H1 (cell line): ENCODE data around the gene CNR2. TPM values are rescaled to one million over a fixed set of nuclear protein-coding genes. Genes with fewer than 3 reads are reported as not detected.
"Not testable (repeated sequence)": the region's sequence is repeated elsewhere in the genome, so short reads cannot be mapped to it uniquely, and the experiment has no call there.

Experiments used
- CTCF ChIA-PET: fragments of 300-600 bp; sonication (Branson Sonifier 250); formaldehyde crosslinking; loops from one replicate; lab custom pipeline; 2021; ENCODE audit not compliant: partially characterized antibody; lab: Charles Lee
- POLR2A ChIA-PET: fragments of 300-600 bp; sonication (Branson Sonifier 250); formaldehyde crosslinking; loops from one replicate; lab custom pipeline; 2021; ENCODE audit warnings: inconsistent platforms; ENCODE audit not compliant: partially characterized antibody; lab: Charles Lee
- DNase-seq, 2 experiments: peaks; one replicate each; pipeline versions ENCODE4 v3.0.0 to v3.0.0-alpha.2; 2010 to 2022; ENCODE audit warnings: low spot score in 2 of 2, low read depth in 1 of 2, mixed read lengths in 1 of 2
- FAIRE-seq: peaks from 2 replicates; lab custom pipeline; 2011; peaks lifted over from hg19 to GRCh38; lab: Jason Lieb, UNC
- H2AFZ ChIP-seq: 2 replicates; pipeline ENCODE4 v1.8.1; 2012; ENCODE audit warnings: low read length, inconsistent platforms
- H2AK5ac ChIP-seq: 2 replicates; pipeline ENCODE4 v1.6.1; 2013; ENCODE audit warnings: low read depth, low read length
- H2BK120ac ChIP-seq: replicated peaks from 2 replicates; pipeline ENCODE3; 2013; ENCODE audit warnings: low read depth, low read length, inconsistent platforms
- H2BK12ac ChIP-seq: 2 replicates; pipeline ENCODE4 v1.6.1; 2013; ENCODE audit warnings: low read depth, low read length
- H2BK15ac ChIP-seq: 2 replicates; pipeline ENCODE4 v1.6.1; 2013; ENCODE audit warnings: low read length
- H2BK20ac ChIP-seq: 2 replicates; pipeline ENCODE4 v1.6.1; 2013; ENCODE audit warnings: low read length
- H2BK5ac ChIP-seq: 2 replicates; pipeline ENCODE4 v1.6.1; 2013; ENCODE audit warnings: low read depth, low read length
- H3K14ac ChIP-seq: 2 replicates; pipeline ENCODE4 v1.6.1; 2013; ENCODE audit warnings: inconsistent platforms; ENCODE audit not compliant: insufficient read length
- H3K18ac ChIP-seq: 2 replicates; pipeline ENCODE4 v1.6.1; 2013; ENCODE audit warnings: low read length; ENCODE audit errors: extremely low read depth
- H3K23ac ChIP-seq: 2 replicates; pipeline ENCODE4 v1.6.1; 2013; ENCODE audit warnings: inconsistent platforms; ENCODE audit not compliant: insufficient read length
- H3K23me2 ChIP-seq: 2 replicates; pipeline ENCODE4 v1.6.1; 2013; ENCODE audit warnings: low read depth, low read length
- H3K27ac ChIP-seq: 2 replicates; pipeline ENCODE4 v1.6.1; 2011; ENCODE audit warnings: low read depth, low read length, inconsistent platforms
- H3K27me3 ChIP-seq, 4 experiments: replicated peaks in 1 of 4; 1 replicate in 1 of 4; 2 replicates in 3 of 4; pipeline versions ENCODE4 v1.6.1 to v1.8.1; 2011 to 2013; ENCODE audit warnings: low read length in 3 of 4, mild to moderate bottlenecking in 3 of 4, inconsistent platforms in 2 of 4, mixed read lengths in 2 of 4, moderate library complexity in 1 of 4; ENCODE audit not compliant: control insufficient read depth in 3 of 4, insufficient read depth in 3 of 4; ENCODE audit errors: extremely low read depth in 1 of 4
- H3K36me3 ChIP-seq, 4 experiments: 2 replicates each; pipeline versions ENCODE4 v1.6.1 to v1.8.1; 2011 to 2013; ENCODE audit warnings: mild to moderate bottlenecking in 4 of 4, low read length in 3 of 4, moderate library complexity in 2 of 4, control low read depth in 1 of 4, inconsistent platforms in 1 of 4; ENCODE audit not compliant: insufficient read depth in 4 of 4, control insufficient read depth in 2 of 4
- H3K4ac ChIP-seq: replicated peaks from 2 replicates; pipeline ENCODE3; 2013; ENCODE audit warnings: low read length, low read depth, mixed read lengths, inconsistent platforms; ENCODE audit not compliant: insufficient read length
- H3K4me1 ChIP-seq, 4 experiments: replicated peaks in 1 of 4; 1 replicate in 1 of 4; 2 replicates in 3 of 4; pipeline versions ENCODE4 v1.6.1 to v1.8.1; 2011 to 2013; ENCODE audit warnings: low read length in 3 of 4, inconsistent platforms in 2 of 4, mixed read lengths in 1 of 4; ENCODE audit not compliant: insufficient read depth in 4 of 4, control insufficient read depth in 3 of 4
- H3K4me2 ChIP-seq, 2 experiments: 2 replicates each; pipeline versions ENCODE4 v1.6.1 to v1.8.1; 2011 to 2013; ENCODE audit warnings: low read depth in 2 of 2, low read length in 2 of 2, control low read depth in 1 of 2, inconsistent platforms in 1 of 2, mild to moderate bottlenecking in 1 of 2; ENCODE audit not compliant: insufficient read depth in 1 of 2
- H3K4me3 ChIP-seq, 4 experiments: fragments of 200-600, 300-600 bp in 1 of 4; sonication (generic), shearing (Covaris generic), sonication (Bioruptor Twin) in 1 of 4; 2 replicates each; pipeline versions ENCODE4 v1.5.1 to v1.8.1; 2011 to 2016; ENCODE audit warnings: low read length in 4 of 4, low read depth in 3 of 4, control low read depth in 2 of 4, inconsistent platforms in 2 of 4, mild to moderate bottlenecking in 2 of 4, mixed read lengths in 1 of 4, moderate library complexity in 1 of 4; ENCODE audit not compliant: insufficient read depth in 2 of 4; ENCODE audit errors: extremely low read depth in 1 of 4
- H3K56ac ChIP-seq: replicated peaks from 2 replicates; pipeline ENCODE3; 2013; ENCODE audit warnings: low read depth, mild to moderate bottlenecking, mixed read lengths, low read length, inconsistent platforms; ENCODE audit not compliant: insufficient read length
- H3K79me1 ChIP-seq: 2 replicates; pipeline ENCODE4 v1.6.1; 2013; ENCODE audit warnings: low read depth, low read length, control low read depth
- H3K79me2 ChIP-seq, 2 experiments: 2 replicates each; pipeline versions ENCODE4 v1.6.1 to v1.8.1; 2012 to 2013; ENCODE audit warnings: low read length in 2 of 2, mild to moderate bottlenecking in 2 of 2, inconsistent platforms in 1 of 2; ENCODE audit not compliant: insufficient read depth in 2 of 2, control insufficient read depth in 1 of 2
- H3K9ac ChIP-seq, 4 experiments: replicated peaks in 1 of 4; 1 replicate in 1 of 4; 2 replicates in 3 of 4; pipeline versions ENCODE4 v1.6.1 to v1.8.1; 2011 to 2013; ENCODE audit warnings: low read depth in 3 of 4, low read length in 3 of 4, control low read depth in 2 of 4, mild to moderate bottlenecking in 2 of 4, moderate library complexity in 2 of 4, inconsistent platforms in 1 of 4; ENCODE audit errors: extremely low read depth in 1 of 4
- H3K9me3 ChIP-seq, 2 experiments: 2 replicates each; pipeline versions ENCODE4 v1.6.1 to v1.8.1; 2012 to 2013; ENCODE audit warnings: mild to moderate bottlenecking in 2 of 2, moderate library complexity in 2 of 2, control low read depth in 1 of 2, inconsistent platforms in 1 of 2, low read depth in 1 of 2, low read length in 1 of 2, mixed read lengths in 1 of 2; ENCODE audit not compliant: insufficient read depth in 2 of 2
- H4K20me1 ChIP-seq, 2 experiments: replicated peaks in 1 of 2; 2 replicates each; pipeline versions ENCODE3 to v1.8.1; 2011 to 2013; ENCODE audit warnings: inconsistent platforms in 2 of 2, low read length in 2 of 2, mild to moderate bottlenecking in 1 of 2; ENCODE audit not compliant: insufficient read depth in 2 of 2, control insufficient read depth in 1 of 2
- H4K5ac ChIP-seq: 2 replicates; pipeline ENCODE4 v1.6.1; 2013; ENCODE audit warnings: low read length, low read depth, mixed read lengths, inconsistent platforms; ENCODE audit not compliant: insufficient read length
- H4K8ac ChIP-seq: 2 replicates; pipeline ENCODE4 v1.8.0; 2013; ENCODE audit warnings: mild to moderate bottlenecking, moderate library complexity, low read length, inconsistent platforms; ENCODE audit not compliant: insufficient read depth; ENCODE audit errors: extremely low read depth
- H4K91ac ChIP-seq: replicated peaks from 2 replicates; pipeline ENCODE3; 2013; ENCODE audit warnings: low read length, mixed read lengths, inconsistent platforms; ENCODE audit not compliant: insufficient read length
- WGBS, 2 experiments: shearing (Covaris generic) in 1 of 2; methylation state at CpG; one replicate each; pipeline versions ENCODE4 v1.1.6 to v1.1.7; 2013 to 2015; ENCODE audit warnings: low lambda C conversion rate in 2 of 2, mixed read lengths in 2 of 2, inconsistent platforms in 1 of 2, low coverage in 1 of 2, missing lambda C conversion rate in 1 of 2; ENCODE audit not compliant: insufficient replicate concordance in 2 of 2, insufficient coverage in 1 of 2, insufficient read length in 1 of 2; ENCODE audit errors: extremely low coverage in 1 of 2, missing lambda C conversion rate in 1 of 2; 5-methylcytosine and 5-hydroxymethylcytosine counted together
- polyA plus RNA-seq, 7 experiments: library from polyadenylated mRNA; depleted of rRNA in 3 of 7; stranded (reverse) in 5 of 7; unstranded in 2 of 7; fragments of >200 nt in 5 of 7; fragments of 200-250 nt in 2 of 7; gene quantifications; 1 replicate in 5 of 7; 2 replicates in 1 of 7; 4 replicates in 1 of 7; pipeline versions ENCODE4 v1.2.1 to v1.2.3, GENCODE V29; 2011 to 2013; ENCODE audit warnings: missing spikeins in 2 of 7, mixed read lengths in 2 of 7
- total RNA-seq: library from RNA; stranded (reverse); fragmentation: NEBNext Ultra II Directional; extraction: Animal tissue kit (Norgen Biotek cat#: 25700); gene quantifications from 2 replicates; pipeline ENCODE4 v1.2.1, GENCODE V29; 2021

The CNR2 gene
- total and polyA plus RNA-seq, 2 of the 8 experiments (the other 6 are each of a cell fraction or from before 2014, with no cell fraction given): not detected

GRCh38 chr1:23826590-23826989 is 86.6 kb downstream of the CNR2 start:
- H2BK5ac ChIP-seq, H4K20me1 ChIP-seq, H3K27ac ChIP-seq, H3K18ac ChIP-seq, H2AK5ac ChIP-seq, H3K27me3 ChIP-seq, H3K79me2 ChIP-seq, H3K23ac ChIP-seq, H4K5ac ChIP-seq, H3K4me1 ChIP-seq, H3K4me2 ChIP-seq, H3K56ac ChIP-seq, H3K9ac ChIP-seq, H2BK20ac ChIP-seq, FAIRE-seq, H3K79me1 ChIP-seq, H3K4ac ChIP-seq, H3K4me3 ChIP-seq, H2BK120ac ChIP-seq, H2BK12ac ChIP-seq, DNase-seq, H2BK15ac ChIP-seq, H3K36me3 ChIP-seq, H3K14ac ChIP-seq, H4K91ac ChIP-seq, H4K8ac ChIP-seq, H3K23me2 ChIP-seq, H2AFZ ChIP-seq, H3K9me3 ChIP-seq: not testable (repeated sequence)
- 91% methylated on average over 13 of the region's 13 CpGs; no CpG with 5 or more reads in 1 of the 2 experiments for WGBS, 2 experiments
- POLR2A ChIA-PET: interaction anchor here (2.2 to 4.2 kb wide), 2 partner anchors 15 to 28 kb away, joined by 8 to 28 read pairs; partner anchors contain the start of gene GALE
- CTCF ChIA-PET: interaction anchor here (0.6 to 8.5 kb wide), 3 partner anchors 15 to 55 kb away, joined by 3 to 99 read pairs (median 3); no protein-coding TSS in a partner anchor
